GM10847 (cell line): ENCODE results near the gene ASTL.

Source experiments
- POLR2A ChIP-seq: IDR thresholded peaks from 2 replicates; pipeline ENCODE4 v1.6.1; 2011; ENCODE audit not compliant: insufficient read length; ENCODE audit errors: extremely low read depth

The ASTL gene

GRCh38 chr2:96091711-96092572, 46.4 kb downstream of the ASTL start:
- TF ChIP-seq POLR2A = no peak

- TF ChIP-seq POLR2A = no peak
These were observed 47.1 kb downstream of the ASTL start for GRCh38 chr2:96091141-96091710.

- no peak for TF ChIP-seq POLR2A
These were observed 47.9 kb downstream of the ASTL start for GRCh38 chr2:96090196-96090926.

GRCh38 chr2:96089356-96090195, 48.7 kb downstream of the ASTL start:
- TF ChIP-seq POLR2A = no peak

GRCh38 chr2:96088340-96089335, 49.7 kb downstream of the ASTL start:
- TF ChIP-seq POLR2A = no peak

GRCh38 chr2:96087130-96087529, 51.2 kb downstream of the ASTL start:
- no peak for TF ChIP-seq POLR2A

GRCh38 chr2:96085541-96086355, 52.6 kb downstream of the ASTL start:
- TF ChIP-seq POLR2A = no peak

- TF ChIP-seq POLR2A = no peak
These were observed 54.1 kb downstream of the ASTL start for GRCh38 chr2:96083989-96084857.

- no peak for TF ChIP-seq POLR2A
These were observed 55.0 kb downstream of the ASTL start for GRCh38 chr2:96083064-96083939.

GRCh38 chr2:96082211-96083063, 55.9 kb downstream of the ASTL start:
- no peak for TF ChIP-seq POLR2A
